Measurements from ENCODE around the gene RPTOR. TPM values are rescaled to one million over a fixed set of nuclear protein-coding genes. Genes with fewer than 3 reads are reported as not detected.

RPTOR gene
- total and polyA plus RNA-seq, 2 donors (not counting 1 experiment from before 2014, with no cell fraction given): 6.7 to 22.8 TPM

GRCh38 chr17:80898716-80899115 lies 354.1 kb downstream of the RPTOR start:
- Histone ChIP-seq H3K4me3 (replicated peaks in 1 of 4; ENCODE audit: control extremely low read depth in 1 of 4, insufficient read depth in 1 of 4, low read depth in 3 of 4, low read length in 4 of 4) (no peak overlapping the region), H3K4me2 (ENCODE audit: extremely low read depth, insufficient read depth, low read length) (no peak overlapping the region), H3K9me3 (ENCODE audit: control insufficient read depth, insufficient read depth, low read depth, low read length) (no peaks in the 10 kb centered on the region), H3K79me2 (ENCODE audit: control insufficient read depth, insufficient read depth, low read length) (no peaks in the 10 kb centered on the region), H3K27me3 (ENCODE audit: control insufficient read depth, insufficient read depth, low read length) (no peaks in the 10 kb centered on the region), H3K27ac (ENCODE audit: insufficient read depth, low read length) (no peak overlapping the region), H3K36me3 (ENCODE audit: control insufficient read depth, insufficient read depth, low read length) (peaks cover 16% of the 10 kb centered on the region), H2AFZ (ENCODE audit: low read length) (no peak overlapping the region), H3K9ac (ENCODE audit: insufficient read depth, low read length) (no peak overlapping the region), H3K4me1 (ENCODE audit: control insufficient read depth, extremely low read depth, insufficient read depth, low read length) (no peaks in the 10 kb centered on the region), H4K20me1 (ENCODE audit: control insufficient read depth, extremely low read depth, insufficient read depth, low read length) (no peaks in the 10 kb centered on the region)
- TF ChIP-seq CTCF (conservative IDR thresholded peaks at IDR 0.05 in 1 of 2, IDR thresholded peaks at IDR 0.05 in 1 of 2; ENCODE audit: low read depth in 1 of 2, low read length in 2 of 2) (no peak), EZH2 (IDR thresholded peaks at IDR 0.05; ENCODE audit: low read length, missing control alignments) (no peak)
- no peak for DNase-seq (ENCODE audit: low read depth in 2 of 2)

GRCh38 chr17:80899402-80900268 lies 355.0 kb downstream of the RPTOR start:
- Histone ChIP-seq H3K27me3 (ENCODE audit: control insufficient read depth, insufficient read depth, low read length) (no peaks in the 10 kb centered on the region), H3K9me3 (ENCODE audit: control insufficient read depth, insufficient read depth, low read depth, low read length) (no peaks in the 10 kb centered on the region), H3K27ac (ENCODE audit: insufficient read depth, low read length) (no peak overlapping the region), H3K79me2 (ENCODE audit: control insufficient read depth, insufficient read depth, low read length) (no peaks in the 10 kb centered on the region), H3K4me3 (replicated peaks in 1 of 4; ENCODE audit: control extremely low read depth in 1 of 4, insufficient read depth in 1 of 4, low read depth in 3 of 4, low read length in 4 of 4) (no peak overlapping the region), H4K20me1 (ENCODE audit: control insufficient read depth, extremely low read depth, insufficient read depth, low read length) (no peaks in the 10 kb centered on the region), H3K36me3 (ENCODE audit: control insufficient read depth, insufficient read depth, low read length) (peaks cover 13% of the 10 kb centered on the region), H3K4me1 (ENCODE audit: control insufficient read depth, extremely low read depth, insufficient read depth, low read length) (no peaks in the 10 kb centered on the region), H3K4me2 (ENCODE audit: extremely low read depth, insufficient read depth, low read length) (no peak overlapping the region), H2AFZ (ENCODE audit: low read length) (no peak overlapping the region), H3K9ac (ENCODE audit: insufficient read depth, low read length) (no peak overlapping the region)
- TF ChIP-seq EZH2 (IDR thresholded peaks at IDR 0.05; ENCODE audit: low read length, missing control alignments) (no peak), CTCF (conservative IDR thresholded peaks at IDR 0.05 in 1 of 2, IDR thresholded peaks at IDR 0.05 in 1 of 2; ENCODE audit: low read depth in 1 of 2, low read length in 2 of 2) (peak; percentile 47 to 75)
- DNase-seq (ENCODE audit: low read depth in 2 of 2): peak in 1 of 2 donors; percentile 37

- H3K27me3 ChIP-seq (ENCODE audit: control insufficient read depth, insufficient read depth, low read length): no peaks in the 10 kb centered on the region
- no peak overlapping the region for H2AFZ ChIP-seq (ENCODE audit: low read length)
- peaks cover 7% of the 10 kb centered on the region for H3K36me3 ChIP-seq (ENCODE audit: control insufficient read depth, insufficient read depth, low read length)
- DNase-seq (ENCODE audit: low read depth in 2 of 2): peak in 1 of 2 donors; percentile 57
- no peaks in the 10 kb centered on the region for H4K20me1 ChIP-seq (ENCODE audit: control insufficient read depth, extremely low read depth, insufficient read depth, low read length)
- H3K9ac ChIP-seq (ENCODE audit: insufficient read depth, low read length): no peak overlapping the region
- H3K4me1 ChIP-seq (ENCODE audit: control insufficient read depth, extremely low read depth, insufficient read depth, low read length): no peaks in the 10 kb centered on the region
- no peak overlapping the region for H3K4me2 ChIP-seq (ENCODE audit: extremely low read depth, insufficient read depth, low read length)
- H3K9me3 ChIP-seq (ENCODE audit: control insufficient read depth, insufficient read depth, low read depth, low read length): no peaks in the 10 kb centered on the region
- TF ChIP-seq CTCF (conservative IDR thresholded peaks at IDR 0.05 in 1 of 2, IDR thresholded peaks at IDR 0.05 in 1 of 2; ENCODE audit: low read depth in 1 of 2, low read length in 2 of 2): no peak
- TF ChIP-seq EZH2 (IDR thresholded peaks at IDR 0.05; ENCODE audit: low read length, missing control alignments): no peak
- H3K27ac ChIP-seq (ENCODE audit: insufficient read depth, low read length): no peak overlapping the region
- no peaks in the 10 kb centered on the region for H3K79me2 ChIP-seq (ENCODE audit: control insufficient read depth, insufficient read depth, low read length)
- no peak overlapping the region for H3K4me3 ChIP-seq (replicated peaks in 1 of 4; ENCODE audit: control extremely low read depth in 1 of 4, insufficient read depth in 1 of 4, low read depth in 3 of 4, low read length in 4 of 4)
These were observed 356.7 kb downstream of the RPTOR start for GRCh38 chr17:80901319-80901718.
